Endodermal cell (in vitro differentiated cells): Measurements from ENCODE around the gene MACROH2A1. TPM values are rescaled to one million over a fixed set of nuclear protein-coding genes. Genes with fewer than 3 reads are reported as not detected.

Experiments used
- DNase-seq: peaks from one replicate; pipeline ENCODE4 v3.0.0-alpha.2; 2017
- H3K27ac ChIP-seq: 2 replicates; pipeline ENCODE4 v1.5.1; 2013; ENCODE audit warnings: mild to moderate bottlenecking, low read depth, low read length, moderate library complexity
- H3K27me3 ChIP-seq: 2 replicates; pipeline ENCODE4 v1.6.1; 2013; ENCODE audit warnings: mild to moderate bottlenecking, low read length, moderate library complexity; ENCODE audit not compliant: insufficient read depth, control insufficient read depth, poor library complexity, severe bottlenecking
- H3K36me3 ChIP-seq: 2 replicates; pipeline ENCODE4 v1.7.0; 2013; ENCODE audit warnings: mild to moderate bottlenecking, low read length, moderate library complexity; ENCODE audit not compliant: control insufficient read depth, insufficient read depth
- H3K4me1 ChIP-seq: one replicate; pipeline ENCODE4 v1.7.0; 2013; ENCODE audit warnings: low read length; ENCODE audit not compliant: control insufficient read depth, insufficient read depth
- H3K4me3 ChIP-seq: 2 replicates; pipeline ENCODE4 v1.5.1; 2013; ENCODE audit warnings: mild to moderate bottlenecking, low read length, moderate library complexity
- H3K9ac ChIP-seq: 2 replicates; pipeline ENCODE4 v1.6.1; 2013; ENCODE audit warnings: mild to moderate bottlenecking, low read length, moderate library complexity; ENCODE audit not compliant: poor library complexity, severe bottlenecking; ENCODE audit errors: extremely low read depth
- H3K9me3 ChIP-seq: 2 replicates; pipeline ENCODE4 v1.6.1; 2013; ENCODE audit warnings: mild to moderate bottlenecking, low read length, moderate library complexity; ENCODE audit not compliant: control insufficient read depth
- H3K27ac Mint-ChIP-seq: 2 replicates; pipeline ENCODE4 v1.8.0; 2020; ENCODE audit warnings: mixed read lengths
- H3K27me3 Mint-ChIP-seq: 2 replicates; pipeline ENCODE4 v1.8.0; 2021; ENCODE audit warnings: mild to moderate bottlenecking, mixed read lengths; ENCODE audit not compliant: insufficient read depth
- H3K36me3 Mint-ChIP-seq: 2 replicates; pipeline ENCODE4 v1.8.0; 2020; ENCODE audit warnings: low read depth, mixed read lengths
- H3K4me1 Mint-ChIP-seq: 2 replicates; pipeline ENCODE4 v1.8.0; 2020; ENCODE audit warnings: mixed read lengths
- H3K4me3 Mint-ChIP-seq: 2 replicates; pipeline ENCODE4 v1.8.0; 2020; ENCODE audit warnings: mild to moderate bottlenecking, moderate library complexity, mixed read lengths
- H3K9me3 Mint-ChIP-seq: 2 replicates; pipeline ENCODE4 v1.8.0; 2020; ENCODE audit warnings: mild to moderate bottlenecking, mixed read lengths
- WGBS, 2 experiments: methylation state at CpG; one replicate each; pipeline versions ENCODE4 v1.1.5 to v1.1.7; 2013; ENCODE audit warnings: missing lambda C conversion rate in 2 of 2, mixed read lengths in 1 of 2; ENCODE audit not compliant: insufficient coverage in 1 of 2, insufficient read length in 1 of 2; 5-methylcytosine and 5-hydroxymethylcytosine counted together
- total RNA-seq, 2 donors: library from RNA; stranded (reverse); fragmentation: NEBNext Ultra II Directional in 1 of 2; extraction: Animal tissue kit (Norgen Biotek cat#: 25700) in 1 of 2; gene quantifications; 2 replicates in 1 of 2; 3 replicates in 1 of 2; pipeline ENCODE4 v1.2.1, GENCODE V29; 2021
- TF ChIP-seq, protein P1 (sequence below): fragments of 200-600 bp; sonication (generic); conservative IDR thresholded peaks from 2 replicates; pipeline ENCODE4 v1.5.0; 2021; ENCODE audit warnings: antibody characterized with exemption, mild to moderate bottlenecking

The MACROH2A1 gene
- total RNA-seq, 2 donors from 2014 or later = 256 to 288 TPM

DNA sequence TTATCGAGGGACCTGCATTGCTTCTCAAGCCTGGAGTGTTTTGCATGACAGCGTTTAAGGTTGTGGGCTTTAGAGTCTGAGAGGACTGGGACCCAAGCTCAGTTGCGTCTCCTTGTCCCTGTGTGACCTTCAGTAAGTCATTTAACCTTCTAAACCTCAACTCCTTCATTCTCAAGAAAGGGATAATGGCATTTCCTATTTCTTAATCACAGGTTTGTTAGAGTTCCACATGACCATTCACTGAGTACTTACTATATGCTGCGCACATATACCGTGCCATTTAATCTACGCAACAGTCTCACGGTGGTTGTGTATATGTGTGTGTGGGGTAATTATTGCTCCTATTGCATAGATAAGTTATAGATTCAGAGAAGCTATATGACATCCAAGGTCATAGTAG, 76.3 kb downstream of the MACROH2A1 start:
- H3K4me1 Mint-ChIP-seq = no peaks in the 10 kb centered on the region
- H3K27me3 ChIP-seq = no peaks in the 10 kb centered on the region

DNA sequence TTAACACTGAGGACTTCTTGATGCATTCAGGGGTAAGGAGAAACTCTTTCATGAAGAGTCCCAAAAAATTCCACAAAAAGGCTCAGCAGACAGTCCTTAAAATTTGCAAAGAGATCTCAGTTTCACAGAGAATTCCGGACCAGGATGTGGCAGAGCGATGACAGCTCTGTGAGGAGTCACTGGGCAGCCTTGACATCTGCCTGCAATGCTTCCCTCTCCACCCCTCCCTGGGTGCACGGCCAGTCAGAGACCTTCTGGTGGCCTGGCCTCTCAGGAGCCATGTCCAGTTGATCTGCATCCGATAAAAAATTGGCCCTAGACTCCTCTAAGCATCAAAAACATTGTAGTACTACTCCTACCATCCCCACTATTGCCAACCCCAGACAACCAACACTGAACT, 76.8 kb downstream of the MACROH2A1 start:
- Histone ChIP-seq H3K4me3 (no peak overlapping the region), H3K27me3 (no peaks in the 10 kb centered on the region), H3K9me3 (no peaks in the 10 kb centered on the region), H3K36me3 (no peaks in the 10 kb centered on the region), H3K27ac (no peak overlapping the region), H3K9ac (no peak overlapping the region), H3K4me1 (no peaks in the 10 kb centered on the region)
- H3K4me3 Mint-ChIP-seq = no peak overlapping the region
- no peaks in the 10 kb centered on the region for H3K4me1 Mint-ChIP-seq
- no peaks in the 10 kb centered on the region for H3K9me3 Mint-ChIP-seq
- 70 to 88% methylated on average over 3 to 4 of the region's 4 CpGs for WGBS, 2 experiments
- peaks cover 35% of the 10 kb centered on the region for H3K27me3 Mint-ChIP-seq
- no peaks in the 10 kb centered on the region for H3K36me3 Mint-ChIP-seq
- no peak overlapping the region for H3K27ac Mint-ChIP-seq
- DNase-seq = peak; percentile 29
- TF ChIP-seq, protein P1, sequence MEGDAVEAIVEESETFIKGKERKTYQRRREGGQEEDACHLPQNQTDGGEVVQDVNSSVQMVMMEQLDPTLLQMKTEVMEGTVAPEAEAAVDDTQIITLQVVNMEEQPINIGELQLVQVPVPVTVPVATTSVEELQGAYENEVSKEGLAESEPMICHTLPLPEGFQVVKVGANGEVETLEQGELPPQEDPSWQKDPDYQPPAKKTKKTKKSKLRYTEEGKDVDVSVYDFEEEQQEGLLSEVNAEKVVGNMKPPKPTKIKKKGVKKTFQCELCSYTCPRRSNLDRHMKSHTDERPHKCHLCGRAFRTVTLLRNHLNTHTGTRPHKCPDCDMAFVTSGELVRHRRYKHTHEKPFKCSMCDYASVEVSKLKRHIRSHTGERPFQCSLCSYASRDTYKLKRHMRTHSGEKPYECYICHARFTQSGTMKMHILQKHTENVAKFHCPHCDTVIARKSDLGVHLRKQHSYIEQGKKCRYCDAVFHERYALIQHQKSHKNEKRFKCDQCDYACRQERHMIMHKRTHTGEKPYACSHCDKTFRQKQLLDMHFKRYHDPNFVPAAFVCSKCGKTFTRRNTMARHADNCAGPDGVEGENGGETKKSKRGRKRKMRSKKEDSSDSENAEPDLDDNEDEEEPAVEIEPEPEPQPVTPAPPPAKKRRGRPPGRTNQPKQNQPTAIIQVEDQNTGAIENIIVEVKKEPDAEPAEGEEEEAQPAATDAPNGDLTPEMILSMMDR = no peak

More for the DNA sequence above, 76.3 kb downstream of the MACROH2A1 start:
- Histone ChIP-seq H3K27ac (no peak overlapping the region), H3K4me1 (no peaks in the 10 kb centered on the region), H3K9me3 (no peaks in the 10 kb centered on the region), H3K9ac (no peak overlapping the region), H3K4me3 (no peak overlapping the region), H3K36me3 (no peaks in the 10 kb centered on the region)
- Mint-ChIP-seq H3K36me3 (no peaks in the 10 kb centered on the region), H3K27me3 (peaks cover 30% of the 10 kb centered on the region), H3K4me3 (no peak overlapping the region), H3K27ac (no peak overlapping the region), H3K9me3 (no peaks in the 10 kb centered on the region)
- WGBS, 2 experiments = 80 to 97% methylated on average over 3 to 7 of the region's 7 CpGs
- DNase-seq = no peak
- TF ChIP-seq, protein P1 = no peak

- DNase-seq = peak; percentile 26
- TF ChIP-seq, protein P1 = no peak
- Histone ChIP-seq H3K36me3 (no peaks in the 10 kb centered on the region), H3K9me3 (no peaks in the 10 kb centered on the region), H3K27ac (no peak overlapping the region), H3K4me3 (no peak overlapping the region), H3K9ac (no peak overlapping the region), H3K4me1 (no peaks in the 10 kb centered on the region), H3K27me3 (peaks cover 6% of the 10 kb centered on the region)
- Mint-ChIP-seq H3K4me3 (no peak overlapping the region), H3K4me1 (no peaks in the 10 kb centered on the region), H3K27me3 (peaks cover 46% of the 10 kb centered on the region), H3K36me3 (no peaks in the 10 kb centered on the region), H3K9me3 (no peaks in the 10 kb centered on the region), H3K27ac (no peak overlapping the region)
- 92% methylated on average over 10 to 15 of the region's 15 CpGs for WGBS, 2 experiments
Measured at GRCh38 chr5:135320718-135321484, 78.1 kb downstream of the MACROH2A1 start.
